Stimulated activated CD4-positive, alpha-beta T cell treated with anti-CD3 and anti-CD28 coated beads, Interleukin-12 subunit alpha, Interleukin-12 subunit beta, amount 100 ng/mL, for 48 hours (primary cell): ENCODE results near the gene USP6NL.

Experiments
- DNase-seq, 3 donors: peaks; one replicate each; pipeline ENCODE4 v3.0.0-alpha.2; 2020; ENCODE audit warnings: low read depth in 2 of 3, low spot score in 1 of 3

The USP6NL gene

GRCh38 chr10:11553773-11554381 lies 57.6 kb downstream of the USP6NL start:
- no peak for DNase-seq

- DNase-seq, result no peak
These were observed 59.4 kb downstream of the USP6NL start for GRCh38 chr10:11551916-11552602.

- DNase-seq, result no peak
These were observed 60.3 kb downstream of the USP6NL start for GRCh38 chr10:11551104-11551503.

- no peak for DNase-seq
These were observed 62.7 kb downstream of the USP6NL start for GRCh38 chr10:11548768-11549099.

GRCh38 chr10:11548065-11548767 lies 63.2 kb downstream of the USP6NL start:
- DNase-seq, result no peak

- DNase-seq, result no peak
These were observed 64.9 kb downstream of the USP6NL start for GRCh38 chr10:11546581-11546980.

- no peak for DNase-seq
These were observed 70.2 kb downstream of the USP6NL start for GRCh38 chr10:11541296-11541695.

GRCh38 chr10:11539191-11539868 lies 72.1 kb downstream of the USP6NL start:
- no peak for DNase-seq

GRCh38 chr10:11538834-11539190 lies 72.6 kb downstream of the USP6NL start:
- no peak for DNase-seq

- no peak for DNase-seq
These were observed 75.2 kb downstream of the USP6NL start for GRCh38 chr10:11536228-11536627.

- no peak for DNase-seq
These were observed 76.0 kb downstream of the USP6NL start for GRCh38 chr10:11535346-11535959.

- DNase-seq, result no peak
These were observed 78.1 kb downstream of the USP6NL start for GRCh38 chr10:11533328-11533781.

- no peak for DNase-seq
These were observed 79.1 kb downstream of the USP6NL start for GRCh38 chr10:11532306-11532705.

- no peak for DNase-seq
These were observed 80.6 kb downstream of the USP6NL start for GRCh38 chr10:11530806-11531205.

GRCh38 chr10:11529276-11529903 lies 82.1 kb downstream of the USP6NL start:
- no peak for DNase-seq

GRCh38 chr10:11528286-11528685 lies 83.2 kb downstream of the USP6NL start:
- DNase-seq, result no peak

- DNase-seq, result no peak
These were observed 83.7 kb downstream of the USP6NL start for GRCh38 chr10:11527691-11528255.

- DNase-seq, result no peak
These were observed 84.4 kb downstream of the USP6NL start for GRCh38 chr10:11527068-11527467.

GRCh38 chr10:11525503-11525902 lies 85.9 kb downstream of the USP6NL start:
- DNase-seq, result no peak

- DNase-seq, result no peak
These were observed 88.6 kb downstream of the USP6NL start for GRCh38 chr10:11522821-11523245.

- no peak for DNase-seq
These were observed 89.6 kb downstream of the USP6NL start for GRCh38 chr10:11521860-11522259.
